HG03342 (cell line): ENCODE results near the gene MACROD1.

Experiments used
- ATAC-seq: cut with Tn5 transposase; IDR thresholded peaks from one replicate; pipeline ENCODE4 v1.9.1; 2021; ENCODE audit warnings: mild to moderate bottlenecking, moderate library complexity; ENCODE audit not compliant: unreplicated experiment

The MACROD1 gene

DNA sequence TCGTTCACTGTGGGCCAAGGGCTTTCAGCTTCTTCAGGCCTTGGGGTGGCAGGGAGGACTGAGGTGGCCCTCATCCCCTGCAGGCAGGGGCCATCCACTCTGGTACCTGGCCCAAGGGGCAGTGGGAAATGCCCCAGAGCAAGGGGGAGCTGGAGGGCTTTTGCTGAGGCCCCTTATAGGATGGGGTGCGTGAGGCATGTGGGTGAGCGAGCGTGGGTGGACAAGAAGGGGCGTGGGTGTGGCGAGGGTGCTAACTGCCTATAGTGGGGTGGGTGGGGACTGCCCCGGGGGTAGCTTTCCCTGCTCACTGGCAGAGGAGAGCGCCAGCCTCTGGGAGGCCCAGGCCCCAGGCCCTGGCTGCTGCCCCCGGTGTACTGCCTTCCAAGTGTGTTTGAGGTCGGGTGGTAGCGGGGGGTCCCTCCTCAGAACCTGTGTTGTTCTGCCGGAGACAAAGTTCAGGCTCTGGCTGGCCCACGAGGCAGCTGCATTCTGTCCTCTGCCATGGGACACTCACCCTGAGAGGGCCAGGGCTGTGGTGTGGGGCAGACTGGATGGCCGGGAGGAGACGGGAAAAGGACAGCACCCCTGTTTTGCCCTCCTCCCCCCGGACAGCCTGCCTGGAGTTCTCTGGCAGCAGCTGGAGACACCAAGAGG, 126.8 kb downstream of the MACROD1 start:
- ATAC-seq = no peak

- ATAC-seq = no peak
Measured at GRCh38 chr11:64038500-64038899, 127.4 kb downstream of the MACROD1 start.

GRCh38 chr11:64037027-64037634, 128.8 kb downstream of the MACROD1 start:
- no peak for ATAC-seq

- no peak for ATAC-seq
Measured at GRCh38 chr11:64036087-64037026, 129.6 kb downstream of the MACROD1 start.

GRCh38 chr11:64035576-64035975, 130.3 kb downstream of the MACROD1 start, which contains the start of gene FLRT1:
Gene FLRT1 (plus strand): TSS chr11:64035931. CDS start chr11:64116268, 80,337 bp downstream.
- ATAC-seq = no peak

DNA sequence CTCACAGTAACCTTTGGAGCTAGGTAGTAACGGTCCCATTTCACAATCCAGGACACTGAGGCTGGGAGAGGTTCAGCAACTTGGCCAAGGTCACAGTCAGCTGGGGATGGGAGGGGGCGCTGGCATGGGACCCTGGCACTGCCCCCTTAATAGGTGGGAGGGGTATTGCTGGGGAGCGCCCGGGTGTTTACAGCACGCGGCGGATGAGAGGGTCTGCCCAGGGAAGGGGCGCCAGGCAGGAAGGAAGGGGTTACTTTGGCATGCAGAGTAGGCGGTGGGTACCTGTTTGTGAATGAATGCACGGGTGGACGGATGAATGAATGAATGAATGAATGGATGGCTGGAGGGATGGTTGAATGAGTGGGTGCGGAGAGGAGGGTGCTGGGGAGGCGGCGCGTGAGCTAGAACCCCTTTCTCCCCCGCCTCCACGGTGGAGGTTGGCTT, 130.8 kb downstream of the MACROD1 start:
- no peak for ATAC-seq

- ATAC-seq = no peak
Measured at GRCh38 chr11:64034411-64034811, 131.5 kb downstream of the MACROD1 start.

DNA sequence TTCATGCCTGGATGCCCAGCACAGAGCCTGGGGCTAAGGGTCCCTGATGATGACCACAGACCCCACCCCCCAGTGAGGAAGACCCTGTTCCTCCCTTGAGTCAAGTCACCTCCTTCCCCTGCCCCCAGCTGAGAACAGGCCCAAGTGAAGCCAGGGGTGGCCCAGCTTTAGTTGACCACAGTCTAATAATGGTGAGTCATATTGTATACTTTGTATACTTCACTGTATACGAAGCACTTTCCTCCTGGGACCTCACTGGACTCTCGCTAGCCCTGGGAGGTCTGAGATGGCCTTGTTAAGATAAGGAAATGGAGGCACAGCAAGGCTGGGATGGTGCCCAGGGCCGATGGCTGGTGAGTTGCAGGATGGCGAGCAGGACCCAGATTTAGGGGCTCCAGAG, 133.9 kb downstream of the MACROD1 start:
- no peak for ATAC-seq

DNA sequence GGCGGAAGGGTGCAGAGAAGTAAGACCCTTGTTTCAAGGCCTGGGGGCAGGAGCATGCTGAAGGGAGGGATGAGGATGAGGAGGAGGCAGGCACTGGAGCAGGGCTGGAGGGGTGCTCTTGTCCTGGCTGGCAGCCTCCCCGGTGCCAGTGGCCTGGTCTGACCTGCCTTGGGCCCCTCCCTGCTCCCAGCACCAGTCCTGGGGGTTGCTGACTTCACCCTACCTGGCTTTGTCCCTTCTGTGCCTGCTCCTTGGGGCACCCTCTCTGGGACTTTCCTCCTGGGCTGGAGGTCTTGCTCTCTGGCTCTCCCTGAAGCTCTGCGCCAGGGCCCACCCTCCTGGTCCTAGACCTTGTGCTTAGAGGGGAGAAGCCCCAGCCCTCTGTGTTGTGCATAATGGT, 134.9 kb downstream of the MACROD1 start:
- no peak for ATAC-seq

- ATAC-seq = no peak
Measured at GRCh38 chr11:64029773-64030172, 136.1 kb downstream of the MACROD1 start.

DNA sequence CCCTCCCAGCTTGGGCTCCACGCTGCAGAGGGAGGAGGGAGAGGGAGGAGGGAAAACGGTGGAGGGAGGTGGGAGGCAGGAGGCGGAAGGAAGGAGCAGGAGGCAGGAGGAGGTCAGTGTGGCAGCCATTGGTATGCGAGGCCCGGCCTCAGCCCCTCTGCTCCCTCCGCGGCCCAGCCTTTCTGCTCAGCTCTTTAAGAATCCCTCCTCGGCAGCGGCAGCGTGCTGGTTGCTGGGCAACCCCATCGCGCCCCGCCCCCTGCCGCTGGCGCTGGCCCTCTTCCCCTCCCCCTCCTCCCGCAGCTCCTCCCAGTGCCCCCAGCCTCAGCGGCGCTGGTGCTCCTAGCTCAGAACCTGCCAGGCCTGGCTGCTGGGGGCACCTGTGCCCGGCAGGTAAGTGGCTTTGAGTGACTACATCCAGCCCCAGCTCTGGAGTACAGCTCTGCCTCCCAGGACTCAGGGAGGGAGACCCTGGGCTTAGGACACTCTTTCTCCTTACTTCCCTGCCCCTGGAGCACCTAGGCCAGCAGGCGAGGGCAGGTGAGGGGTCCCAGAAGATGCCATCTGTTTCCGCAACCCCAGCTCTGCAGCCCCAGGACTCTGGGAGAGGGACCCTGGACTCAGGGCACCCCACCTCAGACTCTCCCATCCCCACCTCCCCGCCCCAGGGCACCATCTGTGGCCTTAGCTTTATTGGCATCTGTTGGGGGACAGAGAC, 137.4 kb downstream of the MACROD1 start:
- ATAC-seq = no peak

DNA sequence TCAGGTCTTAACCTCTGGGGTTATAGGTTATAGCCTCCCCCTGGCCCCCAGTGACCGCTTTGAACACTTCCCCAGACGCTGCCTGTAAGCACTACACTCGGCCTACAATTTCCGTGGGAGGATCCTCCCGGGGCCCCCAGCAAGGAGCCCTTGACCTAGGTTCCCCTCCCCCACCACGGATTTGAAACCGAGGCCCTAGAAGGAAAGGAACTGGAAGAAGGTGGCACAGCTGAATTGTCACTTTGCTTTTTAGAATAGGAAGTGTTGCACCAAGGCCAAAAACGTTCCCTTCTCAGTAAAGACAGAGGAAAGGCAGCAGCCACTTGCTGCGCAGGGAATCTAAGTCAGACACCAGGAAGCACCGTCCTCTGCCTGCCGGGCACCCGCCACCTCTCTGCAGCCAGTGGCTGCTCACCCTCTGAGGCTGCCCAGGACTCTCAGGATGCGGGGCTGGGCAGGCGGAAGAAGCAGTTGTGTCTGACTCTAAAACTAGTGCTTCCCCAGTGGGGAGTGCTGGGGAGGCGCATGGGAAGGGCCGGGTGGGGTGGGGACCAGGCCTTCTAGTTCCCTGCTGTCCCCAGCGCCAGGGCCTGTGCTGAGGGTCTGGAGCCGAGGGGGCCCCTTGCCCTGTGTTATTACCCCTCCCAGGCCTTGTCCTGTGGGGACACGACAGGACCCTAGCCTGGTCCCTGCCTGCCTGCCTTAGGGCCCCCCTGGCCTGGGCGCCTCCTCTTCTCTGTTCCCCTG, 138.1 kb downstream of the MACROD1 start:
- no peak for ATAC-seq

DNA sequence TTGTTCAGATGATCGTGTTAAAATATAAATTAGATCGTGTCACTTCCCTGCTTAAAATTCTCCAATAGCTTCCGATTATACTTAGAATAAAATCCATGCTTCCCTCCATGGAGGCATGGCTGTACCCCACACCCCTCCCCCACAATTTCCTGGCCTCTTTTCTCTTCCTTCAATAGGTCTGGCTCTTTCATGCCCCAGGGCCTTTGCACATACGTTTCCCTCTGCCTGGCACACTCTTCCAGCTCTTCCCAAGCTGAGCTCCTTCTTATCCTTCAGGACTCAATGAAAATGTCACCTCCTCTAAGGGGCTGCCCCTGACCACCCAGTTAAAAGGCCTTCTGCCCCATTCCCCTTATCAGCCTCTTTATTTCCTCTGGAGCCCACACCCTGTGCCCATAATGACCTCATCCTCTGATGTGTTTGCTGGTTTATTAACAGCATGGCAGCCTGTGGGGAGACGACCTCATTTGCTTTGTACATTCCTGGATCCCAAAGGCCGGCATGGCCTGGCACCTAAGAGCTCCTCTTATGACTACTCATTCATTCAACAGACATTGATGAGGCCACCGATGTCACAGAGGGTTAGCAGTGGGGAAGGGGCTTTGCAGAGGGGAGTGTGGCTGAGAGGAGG, 139.2 kb downstream of the MACROD1 start:
- no peak for ATAC-seq

DNA sequence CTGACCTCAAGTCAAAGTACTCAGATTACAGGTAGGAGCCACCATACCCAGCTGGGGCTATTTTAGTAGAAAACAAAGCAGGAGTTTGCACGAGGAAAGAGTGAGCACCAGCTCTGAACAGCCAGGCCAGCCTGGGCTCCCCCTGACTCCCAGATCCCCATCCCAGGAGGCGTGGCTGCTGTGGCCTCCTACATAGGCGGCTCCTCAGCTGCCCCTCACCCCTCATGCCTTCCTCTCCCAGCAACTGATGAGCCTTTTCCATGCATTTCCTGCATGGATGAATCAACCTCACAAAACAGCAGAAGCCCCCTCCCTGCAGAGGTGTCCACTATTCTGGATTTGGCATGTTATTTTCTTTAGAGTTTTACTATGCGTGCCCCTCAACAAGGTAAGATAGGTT, 140.7 kb downstream of the MACROD1 start:
- no peak for ATAC-seq

DNA sequence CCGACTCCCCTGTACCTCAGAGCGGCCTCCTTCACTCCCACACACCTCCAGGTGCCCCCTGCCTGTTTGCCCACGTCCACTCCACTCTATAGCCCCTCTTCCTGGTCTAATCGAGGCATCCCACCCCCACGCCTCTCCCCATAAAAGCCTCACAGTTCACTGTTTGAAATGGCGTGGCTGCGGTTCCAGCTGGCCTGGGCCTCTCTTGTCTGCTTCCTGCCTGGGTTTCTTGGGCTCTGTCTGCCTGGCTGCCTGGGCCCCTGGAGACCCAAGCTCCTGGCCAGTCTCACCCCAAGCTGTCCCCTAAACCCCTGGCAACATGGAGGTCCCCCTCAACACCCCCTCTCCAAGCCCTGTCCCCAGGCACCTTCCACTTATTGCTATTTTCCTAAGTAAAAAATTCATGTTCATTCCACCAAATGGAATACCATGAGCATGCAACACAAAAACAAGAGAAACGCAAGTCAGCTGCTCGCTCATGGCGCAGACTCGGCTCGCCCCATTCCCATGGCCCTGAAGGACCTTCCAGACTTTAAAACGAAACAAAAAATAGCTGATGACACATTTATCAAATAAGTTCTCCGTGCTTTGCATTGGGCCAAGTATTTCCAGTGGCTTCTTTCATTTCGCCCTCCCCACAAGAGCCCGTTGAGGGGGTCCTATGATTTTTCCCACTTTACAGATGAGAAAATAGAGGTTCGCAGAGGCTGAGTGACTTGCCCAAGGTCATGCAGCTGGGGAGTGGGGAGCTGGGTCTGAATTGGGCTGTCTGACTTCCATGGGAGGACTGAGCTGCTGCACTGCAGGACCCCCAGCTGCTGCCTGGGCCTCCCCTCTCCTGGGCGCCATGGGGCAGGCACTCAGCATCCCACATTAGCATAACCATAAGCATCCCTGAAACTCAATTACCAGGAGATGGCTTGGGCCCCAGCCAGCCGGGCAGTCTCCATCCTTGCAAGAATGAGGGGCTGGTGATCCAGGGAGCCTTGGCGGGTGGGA, 141.9 kb downstream of the MACROD1 start:
- ATAC-seq = no peak

- ATAC-seq = no peak
Measured at GRCh38 chr11:64022125-64022784, 143.7 kb downstream of the MACROD1 start.

DNA sequence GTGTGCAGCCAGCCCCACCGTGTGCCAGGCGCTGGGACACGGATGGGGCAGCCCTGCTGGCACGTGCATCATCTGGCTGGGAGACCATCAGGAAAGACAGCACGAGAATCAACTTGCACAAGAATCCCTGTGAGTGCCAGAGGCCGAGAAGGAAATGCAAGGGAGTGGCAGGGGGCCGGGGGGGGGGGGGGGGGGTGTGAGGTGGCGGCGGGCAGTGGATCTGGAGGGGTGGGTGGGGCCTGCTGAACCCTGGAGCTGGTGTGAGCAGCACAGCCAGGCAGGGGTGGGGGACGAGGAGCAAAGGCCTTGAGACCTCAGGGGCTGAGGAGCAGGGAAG, 144.2 kb downstream of the MACROD1 start:
- ATAC-seq = no peak
